Adrenal gland (tissue), 5 donors: Measurements from ENCODE around the gene NUDT3.
"Not testable (repeated sequence)": the region's sequence is repeated elsewhere in the genome, so short reads cannot be mapped to it uniquely, and the experiment has no call there.

Experiments
- POLR2A ChIP-seq, 2 donors: fragments of 450-650 bp; IDR thresholded peaks; one replicate each; pipeline ENCODE4 v1.6.1; 2017; ENCODE audit warnings: antibody characterized with exemption in 2 of 2, mild to moderate bottlenecking in 2 of 2, moderate library complexity in 1 of 2
- TF ChIP-seq, protein P1 (sequence below), 6 experiments: fragments of 450-650 bp in 4 of 6; fragments of 200-600 bp in 2 of 6; sonication (generic) in 1 of 6; IDR thresholded peaks; 1 replicate in 5 of 6; 2 replicates in 1 of 6; pipeline versions ENCODE4 v1.5.1 to v1.8.0; 2016 to 2021; ENCODE audit warnings: antibody characterized with exemption in 6 of 6, mild to moderate bottlenecking in 2 of 6, moderate library complexity in 1 of 6
- donor health status: DM: no; HTN: no; CAD: no.

GRCh38 chr6:34245032-34245760, 147.3 kb downstream of the NUDT3 start:
- TF ChIP-seq, protein P1, sequence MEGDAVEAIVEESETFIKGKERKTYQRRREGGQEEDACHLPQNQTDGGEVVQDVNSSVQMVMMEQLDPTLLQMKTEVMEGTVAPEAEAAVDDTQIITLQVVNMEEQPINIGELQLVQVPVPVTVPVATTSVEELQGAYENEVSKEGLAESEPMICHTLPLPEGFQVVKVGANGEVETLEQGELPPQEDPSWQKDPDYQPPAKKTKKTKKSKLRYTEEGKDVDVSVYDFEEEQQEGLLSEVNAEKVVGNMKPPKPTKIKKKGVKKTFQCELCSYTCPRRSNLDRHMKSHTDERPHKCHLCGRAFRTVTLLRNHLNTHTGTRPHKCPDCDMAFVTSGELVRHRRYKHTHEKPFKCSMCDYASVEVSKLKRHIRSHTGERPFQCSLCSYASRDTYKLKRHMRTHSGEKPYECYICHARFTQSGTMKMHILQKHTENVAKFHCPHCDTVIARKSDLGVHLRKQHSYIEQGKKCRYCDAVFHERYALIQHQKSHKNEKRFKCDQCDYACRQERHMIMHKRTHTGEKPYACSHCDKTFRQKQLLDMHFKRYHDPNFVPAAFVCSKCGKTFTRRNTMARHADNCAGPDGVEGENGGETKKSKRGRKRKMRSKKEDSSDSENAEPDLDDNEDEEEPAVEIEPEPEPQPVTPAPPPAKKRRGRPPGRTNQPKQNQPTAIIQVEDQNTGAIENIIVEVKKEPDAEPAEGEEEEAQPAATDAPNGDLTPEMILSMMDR (IDR thresholded peaks at IDR 0.05) = not testable (repeated sequence)
- TF ChIP-seq POLR2A (IDR thresholded peaks at IDR 0.05) = not testable (repeated sequence)
